Right renal cortex interstitium (tissue), 3 donors: Measurements from ENCODE around the gene ALG5. TPM values are rescaled to one million over a fixed set of nuclear protein-coding genes. Genes with fewer than 3 reads are reported as not detected.

Experiments
- DNase-seq, 3 donors: peaks; one replicate each; pipeline ENCODE4 v3.0.0-alpha.2; 2013; ENCODE audit warnings: low read depth in 3 of 3, low spot score in 2 of 3
- polyA plus RNA-seq, 3 donors: library from polyadenylated mRNA; unstranded; fragments of 120-200 nt; gene quantifications; one replicate each; pipeline ENCODE4 v1.2.1, GENCODE V29; 2013; ENCODE audit not compliant: insufficient read length in 3 of 3

ALG5 gene
- polyA plus RNA-seq, 3 donors = 57.8 to 68.3 (median 67.3) TPM

- no peak for DNase-seq
These were observed 17.9 kb downstream of the ALG5 start for GRCh38 chr13:36981156-36981743.

GRCh38 chr13:36979361-36980050, 19.6 kb downstream of the ALG5 start:
- DNase-seq = no peak

- no peak for DNase-seq
These were observed 24.0 kb downstream of the ALG5 start for GRCh38 chr13:36975172-36975571.

DNA sequence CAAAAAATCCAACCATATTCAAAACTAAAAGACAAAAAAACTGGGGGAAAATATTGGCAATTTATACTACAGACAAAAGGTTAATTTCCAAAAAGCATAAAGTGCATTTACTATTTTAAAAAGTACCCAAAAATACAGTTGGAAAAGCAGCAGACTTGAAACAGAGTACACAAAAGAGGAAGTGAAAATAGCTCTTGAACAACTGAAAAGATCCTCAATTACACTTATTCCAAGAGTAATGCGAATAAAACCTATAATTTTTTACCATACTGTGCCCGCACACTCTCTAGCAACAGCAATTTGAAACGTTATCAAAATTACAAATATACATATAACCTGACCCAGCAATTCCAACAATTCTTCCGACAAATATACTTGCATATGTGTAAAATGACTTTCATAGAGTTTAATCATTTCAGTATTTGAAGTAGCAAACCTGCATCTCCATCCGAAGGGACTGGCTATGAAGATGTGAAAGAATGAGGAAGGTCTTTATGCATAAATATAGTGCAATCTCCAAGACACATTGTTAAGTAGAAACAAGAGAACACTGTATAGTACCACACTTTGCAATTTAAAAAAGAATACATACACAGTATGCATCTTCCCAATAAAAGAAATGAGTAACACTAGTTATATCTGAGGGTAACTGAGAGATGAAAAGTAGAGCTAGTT, 25.4 kb downstream of the ALG5 start:
- DNase-seq = no peak

DNA sequence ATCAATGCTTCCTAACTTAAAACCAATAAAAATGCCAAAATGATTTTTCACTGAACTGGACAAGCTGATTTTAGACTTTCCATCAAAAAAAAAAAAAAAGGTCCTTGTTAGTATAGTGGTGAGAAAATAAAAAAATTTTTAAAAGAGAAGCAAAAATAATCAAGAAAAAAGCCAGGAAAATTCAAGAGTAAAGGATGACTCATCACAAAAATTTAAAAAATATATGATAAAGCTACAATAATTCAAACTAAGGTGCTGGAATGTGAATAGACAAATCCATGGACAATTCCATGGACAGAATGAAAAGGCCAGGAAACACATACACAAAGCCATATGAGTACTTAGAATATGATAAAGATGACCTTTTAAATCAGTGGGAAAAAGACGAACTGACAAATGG, 26.1 kb downstream of the ALG5 start:
- no peak for DNase-seq

GRCh38 chr13:36966404-36966803, 32.7 kb downstream of the ALG5 start:
- no peak for DNase-seq

DNA sequence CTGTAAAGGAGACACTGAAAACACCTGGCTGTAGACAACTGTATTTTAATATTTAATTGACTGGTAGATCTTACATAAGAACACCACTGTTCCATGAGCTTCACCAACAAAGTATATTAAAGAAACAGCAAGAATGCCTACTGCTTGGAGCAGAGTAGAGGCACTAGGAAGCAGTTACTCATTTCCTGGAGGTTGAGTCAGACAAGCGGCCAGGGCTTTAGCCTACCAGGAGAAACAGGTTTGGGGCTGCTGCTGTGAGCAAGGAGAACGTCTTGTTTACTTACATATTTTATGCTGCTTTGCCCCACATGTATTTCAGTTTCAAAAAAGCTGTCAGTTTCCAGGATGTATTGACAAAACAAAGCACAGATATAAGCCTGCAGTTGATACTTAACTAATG, 33.4 kb downstream of the ALG5 start:
- no peak for DNase-seq

- no peak for DNase-seq
These were observed 39.6 kb downstream of the ALG5 start for GRCh38 chr13:36959456-36960116.

DNA sequence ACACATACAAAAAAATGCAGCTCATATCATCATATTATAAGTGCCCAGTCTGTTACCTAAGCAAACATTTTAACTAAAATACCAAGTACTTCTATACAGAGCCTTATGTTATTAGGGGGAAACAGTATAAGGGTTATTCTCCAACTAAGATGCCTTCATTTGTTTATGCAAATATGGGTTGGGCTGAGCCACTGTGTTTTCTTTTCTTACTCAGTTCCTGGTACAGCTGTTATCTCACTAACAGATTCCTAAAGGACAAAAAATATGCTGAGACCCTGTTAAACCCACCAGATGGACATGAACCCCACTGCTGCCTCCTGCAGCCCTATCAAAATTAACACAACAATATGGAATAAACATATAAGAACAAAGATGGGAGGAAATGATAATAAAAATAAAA, 44.6 kb downstream of the ALG5 start:
- DNase-seq = no peak

GRCh38 chr13:36950920-36951319, 48.2 kb downstream of the ALG5 start:
- no peak for DNase-seq

GRCh38 chr13:36950330-36950729, 48.8 kb downstream of the ALG5 start:
- no peak for DNase-seq

DNA sequence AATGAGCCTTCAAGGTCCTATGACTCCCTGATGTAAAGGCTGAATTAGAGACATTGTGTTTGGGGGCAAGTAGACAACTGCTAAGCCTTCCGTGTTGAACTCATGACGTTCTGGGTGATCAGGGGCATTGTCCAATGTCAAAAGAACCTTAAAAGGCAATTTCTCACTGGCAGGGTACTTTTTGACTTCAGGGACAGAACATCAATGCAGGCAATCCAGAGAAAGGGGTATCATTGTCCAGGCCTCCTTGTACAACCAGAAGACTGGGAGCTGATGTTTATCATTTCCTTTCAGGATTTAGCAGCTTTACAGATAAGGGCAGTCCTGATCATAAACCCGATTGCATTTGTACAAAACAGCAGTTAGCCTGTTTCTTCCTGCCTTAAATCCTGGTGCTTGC, 54.1 kb downstream of the ALG5 start:
- no peak for DNase-seq

DNA sequence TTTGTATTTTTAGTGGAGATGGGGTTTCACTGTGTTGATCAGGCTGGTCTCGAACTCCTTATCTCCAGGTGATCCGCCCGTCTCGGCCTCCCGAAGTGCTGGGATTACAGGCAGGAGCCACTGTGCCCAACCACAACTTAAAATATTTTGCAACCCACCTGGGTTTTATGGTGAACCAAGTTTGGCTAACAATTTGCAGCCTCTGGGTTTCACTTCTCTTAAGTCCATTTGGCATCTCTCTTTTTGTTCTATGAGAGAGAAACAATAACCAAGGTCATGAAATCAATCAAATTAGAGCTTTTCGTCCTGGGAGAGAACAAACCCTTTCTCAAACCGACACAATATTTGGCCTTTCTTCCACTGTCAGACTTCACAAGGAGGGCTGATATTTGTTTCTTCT, 73.5 kb downstream of the ALG5 start:
- DNase-seq = no peak

DNA sequence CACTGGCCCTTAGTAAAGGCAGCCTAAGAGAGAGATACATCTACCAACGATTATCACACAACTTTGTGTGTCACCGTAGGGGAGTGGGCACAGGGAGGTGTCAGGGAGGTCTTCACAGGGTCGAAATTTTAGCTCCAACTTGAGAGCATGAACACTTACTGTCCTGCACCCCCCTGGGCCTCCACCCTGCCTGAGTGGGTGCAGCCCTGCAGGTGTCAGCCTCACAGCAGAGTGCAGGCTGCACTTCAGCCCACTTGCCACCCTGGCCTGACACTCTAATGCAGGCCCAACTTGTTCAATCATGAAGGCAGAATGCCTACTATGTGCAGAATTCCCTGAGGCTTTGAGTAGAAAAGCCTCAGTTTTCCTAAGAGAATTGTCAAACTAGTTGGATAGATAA, 75.1 kb downstream of the ALG5 start:
- no peak for DNase-seq

GRCh38 chr13:36921631-36922301, 77.4 kb downstream of the ALG5 start:
- no peak for DNase-seq

DNA sequence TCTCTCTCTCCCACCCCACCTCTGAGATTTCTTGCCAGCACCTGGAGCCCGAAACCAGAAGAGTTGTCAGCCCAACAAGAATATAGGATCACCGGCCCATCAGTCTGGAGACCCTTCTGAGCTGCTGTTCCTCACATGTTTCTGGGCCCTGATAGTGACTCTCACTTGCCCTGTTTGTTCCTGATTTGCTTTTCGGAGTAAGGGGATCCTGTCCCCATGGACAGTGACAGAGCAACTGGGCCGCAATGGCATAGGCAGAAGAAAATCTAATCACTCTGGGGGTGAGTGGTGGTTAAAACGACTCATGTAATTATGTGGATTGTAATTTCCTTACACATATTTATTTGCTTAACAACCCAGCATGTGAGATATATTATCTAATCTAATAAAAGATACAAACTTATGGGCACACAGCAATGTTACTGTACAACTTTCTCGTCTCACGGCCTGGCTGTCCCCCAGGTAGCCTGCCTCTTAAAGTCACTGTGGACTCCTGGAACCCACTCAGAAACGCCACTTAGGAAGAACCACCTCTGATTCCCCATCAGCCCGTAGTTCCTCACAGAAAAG, 78.4 kb downstream of the ALG5 start:
- DNase-seq = peak in 1 of 3 donors; percentile 27

DNA sequence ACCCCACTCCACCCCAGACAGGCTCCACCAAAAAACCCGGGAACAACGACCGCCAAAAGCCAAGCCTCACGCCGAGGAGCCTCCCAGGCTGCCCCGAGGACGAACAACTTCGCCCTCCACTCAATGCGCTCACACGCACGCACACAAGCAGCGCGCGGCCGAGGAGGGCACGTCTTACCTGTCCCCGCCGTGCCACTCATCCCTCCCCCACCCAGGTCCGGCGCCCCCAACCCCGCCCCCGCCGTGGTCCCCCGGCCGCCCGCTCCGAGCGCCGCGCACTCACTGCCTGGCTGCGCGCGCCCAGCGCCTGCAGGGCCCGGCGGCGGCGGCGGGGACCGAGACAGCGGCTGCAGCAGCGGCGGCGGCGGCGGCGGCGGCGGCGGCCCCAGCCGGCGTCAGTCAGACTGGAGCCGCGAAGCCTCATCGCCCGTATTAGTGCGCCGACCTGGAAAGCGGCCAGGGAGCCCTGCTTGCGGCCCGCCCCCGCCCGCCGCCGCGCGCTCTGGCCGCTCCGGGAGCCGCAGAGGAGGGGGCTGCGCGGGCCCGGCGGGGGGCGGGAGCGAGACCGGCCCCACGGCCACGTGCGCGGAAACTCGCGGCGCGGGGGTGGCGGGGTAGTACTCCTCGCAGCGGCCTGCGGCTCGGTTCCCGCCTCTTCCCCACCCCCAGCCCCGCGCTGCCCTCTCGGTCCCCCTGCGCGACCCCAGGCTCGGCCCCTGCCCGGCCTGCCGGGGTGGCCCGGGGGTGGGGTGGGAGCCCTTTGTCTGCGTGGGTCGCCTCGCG, 79.1 kb downstream of the ALG5 start, which contains the start of gene SMAD9:
Gene SMAD9, minus strand, starts transcription at position 406 of the 783 bp plus-strand sequence. CDS start 40,549 bp downstream, outside the sequence.
- peak in 1 of 3 donors; percentile 45 for DNase-seq

DNA sequence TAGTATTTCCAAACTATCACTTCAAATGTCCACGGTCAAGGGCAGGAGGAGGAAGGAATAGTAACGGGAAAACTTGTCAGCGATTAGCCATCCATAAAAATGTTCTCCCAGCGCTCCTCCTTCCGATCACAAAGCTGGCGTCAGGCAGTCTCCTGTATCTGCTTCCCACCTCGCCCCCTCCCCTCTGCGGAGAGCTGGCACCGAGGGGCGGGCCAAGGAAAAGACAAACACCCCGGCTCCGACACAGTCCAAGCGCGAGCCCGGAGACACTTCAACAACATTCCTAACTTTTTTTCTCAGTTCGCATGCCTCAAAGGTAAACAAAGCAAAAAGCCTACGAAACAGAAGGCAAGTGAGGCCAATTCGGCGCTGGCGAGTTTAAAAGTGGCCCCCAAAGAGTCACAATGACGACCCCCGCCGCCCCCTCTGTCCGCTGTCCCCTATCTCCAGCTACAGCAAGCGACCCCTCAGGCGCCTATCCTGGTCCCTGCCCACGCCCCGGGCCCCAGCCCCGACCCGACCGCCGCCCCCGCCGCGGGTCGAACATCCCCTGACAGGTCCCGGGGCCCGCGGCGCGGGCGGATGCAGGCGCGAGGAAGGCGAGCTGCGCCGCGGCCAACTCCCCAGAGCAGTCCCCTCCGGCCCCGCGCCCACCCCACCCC, 79.8 kb downstream of the ALG5 start:
- DNase-seq = peak in 2 of 3 donors; percentile 18 to 56
